ENCODE results near the gene TLR9.

Gene TLR9

DNA sequence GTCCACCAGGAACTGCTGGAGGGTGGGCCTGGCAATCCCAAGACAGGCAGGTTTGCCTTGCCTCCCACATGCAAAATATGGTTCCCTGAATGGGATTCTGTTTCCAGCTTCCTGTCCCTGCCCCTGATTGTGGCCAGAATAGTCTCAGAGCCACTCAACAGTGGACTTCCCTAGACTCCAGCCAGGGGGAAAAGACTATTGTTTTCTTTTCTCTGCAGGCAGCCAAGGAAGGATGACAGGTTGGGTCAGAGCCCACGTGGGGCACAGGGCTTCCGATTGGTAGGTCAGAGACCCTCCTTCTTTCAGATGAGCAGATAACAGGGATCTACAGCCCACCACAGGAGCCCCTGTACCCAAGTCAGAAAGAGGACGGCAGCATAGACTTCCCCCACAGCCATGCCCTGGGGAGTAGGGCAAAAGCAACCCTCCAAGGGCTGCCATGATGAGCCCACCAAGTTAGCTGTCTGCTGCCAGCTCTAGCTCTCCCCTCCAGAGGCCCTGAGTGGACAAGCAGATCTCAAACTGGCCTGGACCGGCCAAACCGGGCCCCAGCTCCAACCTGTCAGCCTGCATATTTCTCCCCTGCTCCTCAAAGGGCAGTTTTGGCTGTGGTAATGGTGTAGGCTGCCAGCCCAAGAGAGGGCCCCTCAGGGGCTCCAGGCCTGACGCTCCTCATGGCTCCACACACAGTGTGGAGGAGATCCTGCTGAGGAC is 6.4 kb downstream of the TLR9 start:
- no peak overlapping the region for H3K4me3 ChIP-seq (replicated peaks in 1 of 2; ENCODE audit: low read depth in 2 of 2, low read length in 2 of 2)
- peak; percentile 33 to 38 for DNase-seq (ENCODE audit: low read depth in 2 of 2)
- TF ChIP-seq, protein P1, sequence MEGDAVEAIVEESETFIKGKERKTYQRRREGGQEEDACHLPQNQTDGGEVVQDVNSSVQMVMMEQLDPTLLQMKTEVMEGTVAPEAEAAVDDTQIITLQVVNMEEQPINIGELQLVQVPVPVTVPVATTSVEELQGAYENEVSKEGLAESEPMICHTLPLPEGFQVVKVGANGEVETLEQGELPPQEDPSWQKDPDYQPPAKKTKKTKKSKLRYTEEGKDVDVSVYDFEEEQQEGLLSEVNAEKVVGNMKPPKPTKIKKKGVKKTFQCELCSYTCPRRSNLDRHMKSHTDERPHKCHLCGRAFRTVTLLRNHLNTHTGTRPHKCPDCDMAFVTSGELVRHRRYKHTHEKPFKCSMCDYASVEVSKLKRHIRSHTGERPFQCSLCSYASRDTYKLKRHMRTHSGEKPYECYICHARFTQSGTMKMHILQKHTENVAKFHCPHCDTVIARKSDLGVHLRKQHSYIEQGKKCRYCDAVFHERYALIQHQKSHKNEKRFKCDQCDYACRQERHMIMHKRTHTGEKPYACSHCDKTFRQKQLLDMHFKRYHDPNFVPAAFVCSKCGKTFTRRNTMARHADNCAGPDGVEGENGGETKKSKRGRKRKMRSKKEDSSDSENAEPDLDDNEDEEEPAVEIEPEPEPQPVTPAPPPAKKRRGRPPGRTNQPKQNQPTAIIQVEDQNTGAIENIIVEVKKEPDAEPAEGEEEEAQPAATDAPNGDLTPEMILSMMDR (IDR thresholded peaks at IDR 0.05; ENCODE audit: low read depth, low read length) = no peak

DNA sequence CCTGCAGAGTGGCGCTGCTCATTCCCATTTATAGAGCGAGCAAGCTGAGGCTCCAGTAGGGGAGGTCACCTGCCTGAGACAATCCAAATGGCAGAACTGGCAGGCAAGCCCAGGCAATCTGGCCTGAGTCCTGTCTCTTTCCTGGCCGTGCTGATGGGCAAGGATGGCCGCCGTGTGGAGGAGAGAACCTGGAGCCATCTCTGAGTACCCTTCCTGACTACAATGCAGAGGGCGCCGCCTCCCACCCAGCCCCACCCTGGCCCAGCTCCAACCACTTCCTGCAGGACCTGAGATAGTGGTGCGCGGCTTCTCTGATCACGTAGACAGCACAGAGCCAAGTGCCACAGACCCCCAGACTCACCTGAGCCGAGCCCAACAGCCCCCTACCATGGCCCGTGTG is 7.0 kb downstream of the TLR9 start:
- no peak for DNase-seq (ENCODE audit: low read depth in 2 of 2)
- H3K4me3 ChIP-seq (replicated peaks in 1 of 2; ENCODE audit: low read depth in 2 of 2, low read length in 2 of 2) = no peak overlapping the region
- TF ChIP-seq, protein P1 (IDR thresholded peaks at IDR 0.05; ENCODE audit: low read depth, low read length) = no peak

DNA sequence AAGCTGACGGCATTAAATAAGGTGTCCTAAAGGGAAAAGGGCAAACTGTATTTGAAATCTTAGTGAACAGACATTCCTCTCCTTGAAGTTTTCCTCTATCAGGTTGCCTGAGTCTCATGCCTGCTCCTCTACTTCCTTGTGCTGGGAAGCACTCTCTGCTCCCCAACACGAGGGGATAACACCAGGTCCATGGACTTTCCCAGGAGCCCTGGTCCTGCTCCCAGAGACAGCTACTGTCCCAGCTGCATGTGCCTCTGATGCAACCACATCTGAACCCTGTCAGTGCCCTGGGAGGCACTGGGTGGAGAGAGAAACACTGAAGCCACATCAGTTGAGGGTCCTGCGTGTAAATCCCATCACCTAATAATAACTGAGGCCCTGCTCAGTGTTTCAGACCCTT is 7.4 kb downstream of the TLR9 start:
- TF ChIP-seq, protein P1 (IDR thresholded peaks at IDR 0.05; ENCODE audit: low read depth, low read length) = no peak
- no peak overlapping the region for H3K4me3 ChIP-seq (replicated peaks in 1 of 2; ENCODE audit: low read depth in 2 of 2, low read length in 2 of 2)
- DNase-seq (ENCODE audit: low read depth in 2 of 2) = no peak

DNA sequence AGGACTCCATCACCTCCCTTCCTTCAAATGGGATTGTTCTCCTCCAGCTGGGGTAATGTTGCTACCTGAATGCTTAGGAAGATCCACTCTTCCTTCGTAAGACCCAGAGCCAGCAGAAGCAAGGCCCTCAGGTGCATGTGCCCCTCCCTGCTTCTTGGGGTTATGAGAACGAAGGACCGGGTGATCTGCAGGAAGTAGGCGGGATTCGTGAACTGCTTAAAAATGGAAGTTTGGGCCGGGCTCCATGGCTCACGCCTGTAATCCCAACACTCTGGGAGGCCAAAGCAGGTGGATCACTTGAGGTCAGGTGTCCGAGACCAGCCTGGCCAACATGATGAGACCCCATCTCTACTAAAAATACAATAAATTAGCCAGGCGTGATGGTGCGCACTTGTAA is 8.0 kb downstream of the TLR9 start:
- TF ChIP-seq, protein P1 (IDR thresholded peaks at IDR 0.05; ENCODE audit: low read depth, low read length) = no peak
- H3K4me3 ChIP-seq (replicated peaks in 1 of 2; ENCODE audit: low read depth in 2 of 2, low read length in 2 of 2) = no peak overlapping the region
- no peak for DNase-seq (ENCODE audit: low read depth in 2 of 2)

DNA sequence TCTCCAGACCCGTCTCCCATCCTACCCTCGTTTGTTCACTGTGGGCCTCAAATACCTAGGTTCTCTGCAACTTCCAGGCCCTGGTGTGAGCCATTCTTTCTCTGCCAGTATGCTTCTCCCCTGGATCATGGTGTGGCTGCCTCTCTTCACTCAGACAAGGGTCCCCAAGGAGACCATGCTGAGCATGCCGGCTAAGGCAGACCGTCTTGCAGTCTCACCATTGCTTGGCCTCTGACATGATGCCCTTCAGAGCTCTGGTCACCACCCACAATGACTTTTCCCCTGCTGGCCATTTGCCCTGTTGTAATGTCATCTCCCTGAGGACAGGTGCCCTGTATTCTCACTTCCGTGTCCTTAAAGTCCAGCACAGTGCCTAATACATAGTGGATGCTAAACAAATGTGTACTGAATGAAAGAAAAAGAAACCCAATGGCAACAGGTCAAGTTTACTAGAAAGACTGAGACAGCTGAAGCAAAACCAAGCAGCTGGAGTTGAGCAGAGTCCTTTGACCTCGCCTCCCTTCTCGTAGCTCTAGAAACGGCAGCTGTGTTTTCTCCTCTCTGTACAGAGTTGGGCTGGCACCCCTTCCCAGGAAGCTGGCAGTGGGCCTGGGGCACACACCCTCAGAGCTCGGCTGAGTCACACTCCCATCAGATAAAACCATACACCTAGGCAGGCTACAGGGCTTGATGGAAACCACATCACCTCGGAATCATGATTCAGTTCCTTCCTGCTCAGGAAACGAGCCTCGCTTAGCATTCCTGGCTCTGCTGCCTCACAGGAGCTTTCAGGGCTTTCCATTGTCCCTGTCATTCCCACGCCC is 8.6 kb downstream of the TLR9 start:
- no peak overlapping the region for H3K4me3 ChIP-seq (replicated peaks in 1 of 2; ENCODE audit: low read depth in 2 of 2, low read length in 2 of 2)
- TF ChIP-seq, protein P1 (IDR thresholded peaks at IDR 0.05; ENCODE audit: low read depth, low read length) = no peak
- peak; percentile 86 to 88 for DNase-seq (ENCODE audit: low read depth in 2 of 2)

DNA sequence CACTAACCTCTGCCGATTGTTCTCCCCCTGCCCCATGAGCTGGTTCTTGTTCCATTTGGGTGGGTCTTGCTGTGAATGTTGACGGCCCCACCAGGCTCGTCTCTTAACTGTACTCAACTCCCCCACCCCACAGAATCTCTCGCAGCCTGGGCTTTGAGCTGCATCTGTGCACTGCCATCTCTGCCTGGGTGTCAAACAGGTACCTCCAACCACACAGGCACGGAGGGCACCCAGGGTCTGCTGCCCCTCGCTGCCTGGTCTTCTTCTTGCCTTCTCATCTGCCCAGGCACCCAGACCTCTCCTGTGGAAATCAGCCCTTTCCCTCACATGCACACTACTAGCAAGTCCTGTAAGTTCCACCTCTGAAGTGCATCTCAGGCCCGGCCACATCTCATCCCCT is 10.1 kb downstream of the TLR9 start:
- TF ChIP-seq, protein P1 (IDR thresholded peaks at IDR 0.05; ENCODE audit: low read depth, low read length) = no peak
- no peak for DNase-seq (ENCODE audit: low read depth in 2 of 2)
- no peak overlapping the region for H3K4me3 ChIP-seq (replicated peaks in 1 of 2; ENCODE audit: low read depth in 2 of 2, low read length in 2 of 2)
